IPS-18c (cell line): ENCODE data around the gene TOPAZ1.

Experiments used
- H3K4me3 ChIP-seq: 2 replicates; pipeline ENCODE4 v1.7.0; 2013; ENCODE audit warnings: low read depth, mild to moderate bottlenecking, low read length, moderate library complexity; ENCODE audit not compliant: insufficient read depth
- H3K9me3 ChIP-seq: one replicate; pipeline ENCODE4 v1.6.1; 2013; ENCODE audit warnings: mild to moderate bottlenecking, low read length, moderate library complexity; ENCODE audit not compliant: control insufficient read depth, insufficient read depth

The TOPAZ1 gene

GRCh38 chr3:44237161-44237560 is 4.5 kb upstream of the TOPAZ1 start:
- Histone ChIP-seq H3K9me3 (no peaks in the 10 kb centered on the region), H3K4me3 (no peak overlapping the region)

- Histone ChIP-seq H3K4me3 (no peak overlapping the region), H3K9me3 (no peaks in the 10 kb centered on the region)
Measured at GRCh38 chr3:44237665-44238064, 4.0 kb upstream of the TOPAZ1 start.

GRCh38 chr3:44238889-44239288 is 2.8 kb upstream of the TOPAZ1 start:
- no peak overlapping the region for H3K4me3 ChIP-seq
- no peaks in the 10 kb centered on the region for H3K9me3 ChIP-seq

GRCh38 chr3:44240061-44240460 is 1.6 kb upstream of the TOPAZ1 start:
- Histone ChIP-seq H3K9me3 (no peaks in the 10 kb centered on the region), H3K4me3 (no peak overlapping the region)

GRCh38 chr3:44242721-44243120 is 1.0 kb downstream of the TOPAZ1 start:
- H3K9me3 ChIP-seq: peaks cover 2% of the 10 kb centered on the region
- H3K4me3 ChIP-seq: no peak overlapping the region

GRCh38 chr3:44248152-44248551 is 6.5 kb downstream of the TOPAZ1 start:
- H3K9me3 ChIP-seq: peaks cover 2% of the 10 kb centered on the region
- H3K4me3 ChIP-seq: no peak overlapping the region

- Histone ChIP-seq H3K4me3 (no peak overlapping the region), H3K9me3 (peaks cover 2% of the 10 kb centered on the region)
Measured at GRCh38 chr3:44252332-44252959, 10.8 kb downstream of the TOPAZ1 start.

- Histone ChIP-seq H3K9me3 (no peaks in the 10 kb centered on the region), H3K4me3 (no peak overlapping the region)
Measured at GRCh38 chr3:44259404-44259803, 17.7 kb downstream of the TOPAZ1 start.

GRCh38 chr3:44264146-44264545 is 22.5 kb downstream of the TOPAZ1 start:
- no peak overlapping the region for H3K4me3 ChIP-seq
- H3K9me3 ChIP-seq: no peaks in the 10 kb centered on the region

GRCh38 chr3:44265815-44266214 is 24.1 kb downstream of the TOPAZ1 start:
- Histone ChIP-seq H3K9me3 (no peaks in the 10 kb centered on the region), H3K4me3 (no peak overlapping the region)

GRCh38 chr3:44272191-44272590 is 30.5 kb downstream of the TOPAZ1 start:
- no peaks in the 10 kb centered on the region for H3K9me3 ChIP-seq

GRCh38 chr3:44277925-44278324 is 36.2 kb downstream of the TOPAZ1 start:
- Histone ChIP-seq H3K9me3 (no peaks in the 10 kb centered on the region), H3K4me3 (no peak overlapping the region)

More at GRCh38 chr3:44272191-44272590, 30.5 kb downstream of the TOPAZ1 start:
- no peak overlapping the region for H3K4me3 ChIP-seq

- Histone ChIP-seq H3K9me3 (no peaks in the 10 kb centered on the region), H3K4me3 (no peak overlapping the region)
Measured at GRCh38 chr3:44280077-44280476, 38.4 kb downstream of the TOPAZ1 start.

GRCh38 chr3:44280631-44281030 is 38.9 kb downstream of the TOPAZ1 start:
- no peaks in the 10 kb centered on the region for H3K9me3 ChIP-seq
- H3K4me3 ChIP-seq: no peak overlapping the region

GRCh38 chr3:44284949-44285348 is 43.3 kb downstream of the TOPAZ1 start:
- H3K9me3 ChIP-seq: no peaks in the 10 kb centered on the region
- no peak overlapping the region for H3K4me3 ChIP-seq

- H3K4me3 ChIP-seq: no peak overlapping the region
- H3K9me3 ChIP-seq: no peaks in the 10 kb centered on the region
Measured at GRCh38 chr3:44289882-44290462, 48.3 kb downstream of the TOPAZ1 start.

GRCh38 chr3:44292276-44292675 is 50.6 kb downstream of the TOPAZ1 start:
- Histone ChIP-seq H3K4me3 (no peak overlapping the region), H3K9me3 (no peaks in the 10 kb centered on the region)

GRCh38 chr3:44292947-44293346 is 51.3 kb downstream of the TOPAZ1 start:
- Histone ChIP-seq H3K9me3 (no peaks in the 10 kb centered on the region), H3K4me3 (no peak overlapping the region)

- no peaks in the 10 kb centered on the region for H3K9me3 ChIP-seq
- no peak overlapping the region for H3K4me3 ChIP-seq
Measured at GRCh38 chr3:44297255-44297654, 55.6 kb downstream of the TOPAZ1 start.
